Fibroblast of lung (primary cell): ENCODE measurements around the gene GON4L. TPM values are rescaled to one million over a fixed set of nuclear protein-coding genes. Genes with fewer than 3 reads are reported as not detected.

Experiments used
- DNase-seq, 2 donors: peaks; one replicate each; pipeline versions ENCODE4 v3.0.0 to v3.0.0-alpha.2; 2010; ENCODE audit warnings: low read depth in 2 of 2
- H2AFZ ChIP-seq: 2 replicates; pipeline ENCODE4 v1.5.1; 2012; ENCODE audit warnings: low read length, control low read depth, inconsistent platforms
- H3K27ac ChIP-seq: 2 replicates; pipeline ENCODE4 v1.5.1; 2011; ENCODE audit warnings: low read length, control low read depth; ENCODE audit not compliant: insufficient read depth
- H3K27me3 ChIP-seq: 2 replicates; pipeline ENCODE4 v1.5.1; 2011; ENCODE audit warnings: mild to moderate bottlenecking, low read length; ENCODE audit not compliant: control insufficient read depth, insufficient read depth
- H3K36me3 ChIP-seq: 2 replicates; pipeline ENCODE4 v1.5.1; 2011; ENCODE audit warnings: low read length; ENCODE audit not compliant: control insufficient read depth, insufficient read depth
- H3K4me1 ChIP-seq: 2 replicates; pipeline ENCODE4 v1.5.1; 2011; ENCODE audit warnings: low read length; ENCODE audit not compliant: control insufficient read depth, insufficient read depth; ENCODE audit errors: extremely low read depth
- H3K4me2 ChIP-seq: 2 replicates; pipeline ENCODE4 v1.5.1; 2011; ENCODE audit warnings: low read length, control low read depth; ENCODE audit not compliant: insufficient read depth; ENCODE audit errors: extremely low read depth
- H3K4me3 ChIP-seq, 4 experiments: fragments of 200-600 bp in 1 of 4; sonication (generic) in 1 of 4; replicated peaks in 1 of 4; 2 replicates each; pipeline ENCODE4 v1.5.1; 2011 to 2016; ENCODE audit warnings: low read length in 4 of 4, low read depth in 3 of 4, mild to moderate bottlenecking in 3 of 4, control low read depth in 2 of 4, inconsistent platforms in 1 of 4, mixed read lengths in 1 of 4; ENCODE audit not compliant: insufficient read depth in 1 of 4; ENCODE audit errors: control extremely low read depth in 1 of 4
- H3K79me2 ChIP-seq: 2 replicates; pipeline ENCODE4 v1.5.1; 2012; ENCODE audit warnings: mild to moderate bottlenecking, low read length, inconsistent platforms; ENCODE audit not compliant: control insufficient read depth, insufficient read depth
- H3K9ac ChIP-seq: 2 replicates; pipeline ENCODE4 v1.5.1; 2011; ENCODE audit warnings: mild to moderate bottlenecking, low read length, control low read depth; ENCODE audit not compliant: insufficient read depth
- H3K9me3 ChIP-seq: 2 replicates; pipeline ENCODE4 v1.5.1; 2012; ENCODE audit warnings: low read depth, low read length; ENCODE audit not compliant: control insufficient read depth, insufficient read depth
- H4K20me1 ChIP-seq: 2 replicates; pipeline ENCODE4 v1.5.1; 2011; ENCODE audit warnings: low read length; ENCODE audit not compliant: control insufficient read depth, insufficient read depth; ENCODE audit errors: extremely low read depth
- CTCF ChIP-seq, 2 donors: IDR thresholded peaks in 1 of 2; conservative IDR thresholded peaks in 1 of 2; 1 replicate in 1 of 2; 2 replicates in 1 of 2; pipeline ENCODE4 v1.5.1; 2011 to 2012; ENCODE audit warnings: low read length in 2 of 2, control low read depth in 1 of 2, inconsistent platforms in 1 of 2, low read depth in 1 of 2, mild to moderate bottlenecking in 1 of 2
- EZH2 ChIP-seq: IDR thresholded peaks from 2 replicates; pipeline ENCODE4 v1.5.1; 2012; ENCODE audit warnings: low read length, control low read depth, mild to moderate bottlenecking; ENCODE audit errors: missing control alignments
- polyA plus RNA-seq, 2 donors: library from polyadenylated mRNA; depleted of rRNA in 1 of 2; stranded (reverse) in 1 of 2; unstranded in 1 of 2; fragments of >200 nt; gene quantifications; 2 replicates each; pipeline ENCODE4 v1.2.1, GENCODE V29; 2011 to 2012; ENCODE audit warnings: missing spikeins in 1 of 2
- total RNA-seq: library from RNA; depleted of rRNA; stranded (reverse); fragments of >200 nt; gene quantifications from 2 replicates; pipeline ENCODE4 v1.2.1, GENCODE V29; 2014

The GON4L gene
- total and polyA plus RNA-seq, 2 donors (not counting 1 experiment from before 2014, with no cell fraction given) = 20.2 to 30.9 TPM

GRCh38 chr1:155856257-155856974 is 598 bp downstream of the GON4L start:
- H3K79me2 ChIP-seq = peaks cover 33% of the 10 kb centered on the region
- H3K4me3 ChIP-seq = peak overlapping the region; percentile 60 to 94 (median 74)
- peak overlapping the region; percentile 69 for H3K9ac ChIP-seq
- H3K27ac ChIP-seq = peak overlapping the region; percentile 80
- no peak for TF ChIP-seq CTCF (conservative IDR thresholded peaks at IDR 0.05 in 1 of 2, IDR thresholded peaks at IDR 0.05 in 1 of 2; ENCODE audit: low read depth in 1 of 2, low read length in 2 of 2)
- TF ChIP-seq EZH2 = no peak
- no peaks in the 10 kb centered on the region for H4K20me1 ChIP-seq
- no peaks in the 10 kb centered on the region for H3K9me3 ChIP-seq
- DNase-seq = no peak
- H3K36me3 ChIP-seq = peaks cover 11% of the 10 kb centered on the region
- H3K4me2 ChIP-seq = peak overlapping the region; percentile 73
- H3K4me1 ChIP-seq = peaks cover 2% of the 10 kb centered on the region
- H2AFZ ChIP-seq = peak overlapping the region; percentile 87
- no peaks in the 10 kb centered on the region for H3K27me3 ChIP-seq

GRCh38 chr1:155850345-155850744 is 6.7 kb downstream of the GON4L start:
- H3K36me3 ChIP-seq = peaks cover 13% of the 10 kb centered on the region

More at GRCh38 chr1:155850345-155850744, 6.7 kb downstream of the GON4L start:
- no peak for DNase-seq
- Histone ChIP-seq H3K4me1 (no peaks in the 10 kb centered on the region), H4K20me1 (no peaks in the 10 kb centered on the region), H2AFZ (no peak overlapping the region), H3K9ac (no peak overlapping the region), H3K9me3 (no peaks in the 10 kb centered on the region), H3K79me2 (peaks cover 57% of the 10 kb centered on the region), H3K4me3 (no peak overlapping the region), H3K27ac (no peak overlapping the region), H3K27me3 (no peaks in the 10 kb centered on the region), H3K4me2 (no peak overlapping the region)
- no peak for TF ChIP-seq EZH2
- TF ChIP-seq CTCF (conservative IDR thresholded peaks at IDR 0.05 in 1 of 2, IDR thresholded peaks at IDR 0.05 in 1 of 2; ENCODE audit: low read depth in 1 of 2, low read length in 2 of 2) = no peak
